Upper lobe of right lung (tissue), 1 donor: ENCODE results near the gene FARP1. TPM values are rescaled to one million over a fixed set of nuclear protein-coding genes. Genes with fewer than 3 reads are reported as not detected.
A peak's percentile ranks its signal among the peaks of the same experiment; 100 is the strongest.

Source experiments
- ATAC-seq: fragments of 200-7000 bp; cut with Tn5 transposase; one replicate; pipeline ENCODE4 v1.9.1; 2020; ENCODE audit warnings: mild to moderate bottlenecking, moderate library complexity
- DNase-seq: peaks from one replicate; pipeline ENCODE4 v3.0.0-alpha.2; 2020
- H3K27ac ChIP-seq: fragments of 200-600 bp; one replicate; pipeline ENCODE4 v1.8.0; 2022
- H3K27me3 ChIP-seq: fragments of 200-600 bp; one replicate; pipeline ENCODE4 v1.8.0; 2022; ENCODE audit warnings: mild to moderate bottlenecking
- H3K36me3 ChIP-seq: fragments of 200-600 bp; one replicate; pipeline ENCODE4 v1.8.0; 2022
- H3K4me1 ChIP-seq: fragments of 200-600 bp; one replicate; pipeline ENCODE4 v1.8.0; 2022
- H3K4me3 ChIP-seq: fragments of 200-600 bp; one replicate; pipeline ENCODE4 v1.8.0; 2022; ENCODE audit warnings: mild to moderate bottlenecking
- H3K9me3 ChIP-seq: fragments of 200-600 bp; one replicate; pipeline ENCODE4 v1.8.0; 2022
- CTCF ChIP-seq: fragments of 200-600 bp; IDR thresholded peaks from one replicate; pipeline ENCODE4 v1.8.0; 2022; ENCODE audit warnings: antibody characterized with exemption
- intact Hi-C: fragments of 100-400 bp; cut with DNase I; formaldehyde crosslinking; loops from one replicate; pipeline ENCODE4 v1.11.0; 2022
- total RNA-seq: library from RNA; stranded (reverse); fragmentation: NEBNext Ultra II Directional; extraction: Animal tissue kit (Norgen Biotek cat#: 25700); gene quantifications from one replicate; pipeline ENCODE4 v1.2.1, GENCODE V29; 2021
- donor health status: DM: no; HTN: yes; CAD: no; lungs with severe emphysema.

The FARP1 gene
- total RNA-seq, 1 donor from 2014 or later = 95.9 TPM

- H3K36me3 ChIP-seq = no peaks in the 10 kb centered on the region
- DNase-seq (no peak), ATAC-seq (no peak)
- intact Hi-C loops = no loop called here
- no peaks in the 10 kb centered on the region for H3K27me3 ChIP-seq
- peaks cover 50% of the 10 kb centered on the region for H3K4me1 ChIP-seq
- no peaks in the 10 kb centered on the region for H3K9me3 ChIP-seq
- no peak for TF ChIP-seq CTCF
- no peak overlapping the region for H3K27ac ChIP-seq
- no peak overlapping the region for H3K4me3 ChIP-seq
These were observed 154.9 kb downstream of the FARP1 start for GRCh38 chr13:98297745-98298144.

GRCh38 chr13:98298599-98298998 lies 155.7 kb downstream of the FARP1 start:
- Histone ChIP-seq H3K4me1 (peaks cover 45% of the 10 kb centered on the region), H3K4me3 (no peak overlapping the region), H3K27ac (no peak overlapping the region), H3K27me3 (no peaks in the 10 kb centered on the region), H3K36me3 (no peaks in the 10 kb centered on the region), H3K9me3 (no peaks in the 10 kb centered on the region)
- DNase-seq = no peak
- TF ChIP-seq CTCF = no peak
- no peak for ATAC-seq
- intact Hi-C loops = no loop called here

GRCh38 chr13:98299235-98299965 lies 156.5 kb downstream of the FARP1 start:
- Histone ChIP-seq H3K4me1 (peaks cover 41% of the 10 kb centered on the region), H3K27ac (no peak overlapping the region), H3K27me3 (no peaks in the 10 kb centered on the region), H3K4me3 (no peak overlapping the region), H3K36me3 (no peaks in the 10 kb centered on the region), H3K9me3 (no peaks in the 10 kb centered on the region)
- DNase-seq (no peak), ATAC-seq (no peak)
- TF ChIP-seq CTCF = no peak
- intact Hi-C loops = no loop called here

- Histone ChIP-seq H3K27me3 (no peaks in the 10 kb centered on the region), H3K4me1 (peaks cover 41% of the 10 kb centered on the region), H3K9me3 (no peaks in the 10 kb centered on the region), H3K27ac (no peak overlapping the region), H3K36me3 (no peaks in the 10 kb centered on the region), H3K4me3 (no peak overlapping the region)
- DNase-seq = no peak
- intact Hi-C loops = no loop called here
- TF ChIP-seq CTCF = no peak
- ATAC-seq = no peak
These were observed 157.1 kb downstream of the FARP1 start for GRCh38 chr13:98299966-98300350.

- peak overlapping the region; percentile 37 for H3K27ac ChIP-seq
- no peaks in the 10 kb centered on the region for H3K27me3 ChIP-seq
- intact Hi-C loops = no loop called here
- H3K36me3 ChIP-seq = no peaks in the 10 kb centered on the region
- no peak for TF ChIP-seq CTCF
- peaks cover 41% of the 10 kb centered on the region for H3K4me1 ChIP-seq
- H3K9me3 ChIP-seq = no peaks in the 10 kb centered on the region
- peak overlapping the region; percentile 7 for H3K4me3 ChIP-seq
- no peak for DNase-seq
- ATAC-seq = peak; percentile 39
These were observed 158.2 kb downstream of the FARP1 start for GRCh38 chr13:98300956-98301641.
